ENCODE measurements around the gene FADS6.

Gene FADS6

DNA sequence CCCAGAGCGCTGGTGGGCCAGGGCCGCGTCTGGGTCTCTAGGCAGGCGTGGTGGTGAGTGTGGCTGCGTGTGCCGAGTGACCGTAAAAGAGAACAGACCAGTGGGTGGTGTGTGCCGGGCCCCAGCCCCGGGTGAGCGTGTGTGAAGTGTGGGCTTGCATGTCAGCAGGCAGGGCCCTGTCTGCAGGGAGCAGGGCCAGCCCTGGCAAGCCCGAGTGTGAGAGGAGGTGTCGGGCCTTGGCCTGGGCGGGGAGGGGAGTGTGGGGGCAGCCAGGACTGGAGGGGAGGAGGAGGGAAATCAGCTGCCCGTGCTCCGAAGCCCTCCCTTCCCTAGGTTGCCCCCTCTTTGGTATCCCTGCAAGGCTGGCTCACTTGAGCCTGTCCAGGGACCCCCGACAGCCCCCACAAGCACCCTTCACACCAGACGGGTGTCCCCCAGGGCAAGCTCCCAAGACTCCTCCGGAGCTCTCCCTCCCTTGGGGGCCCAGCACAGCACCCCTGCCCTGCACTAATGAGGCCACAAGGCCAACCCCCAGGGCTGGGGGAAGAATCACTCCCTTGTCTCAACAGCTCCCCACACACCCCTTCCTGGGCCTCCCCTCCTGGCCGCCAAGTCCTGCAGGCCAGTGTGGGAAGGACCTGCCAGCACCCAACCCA, 27.7 kb upstream of the FADS6 start:
- TF ChIP-seq, protein P1, sequence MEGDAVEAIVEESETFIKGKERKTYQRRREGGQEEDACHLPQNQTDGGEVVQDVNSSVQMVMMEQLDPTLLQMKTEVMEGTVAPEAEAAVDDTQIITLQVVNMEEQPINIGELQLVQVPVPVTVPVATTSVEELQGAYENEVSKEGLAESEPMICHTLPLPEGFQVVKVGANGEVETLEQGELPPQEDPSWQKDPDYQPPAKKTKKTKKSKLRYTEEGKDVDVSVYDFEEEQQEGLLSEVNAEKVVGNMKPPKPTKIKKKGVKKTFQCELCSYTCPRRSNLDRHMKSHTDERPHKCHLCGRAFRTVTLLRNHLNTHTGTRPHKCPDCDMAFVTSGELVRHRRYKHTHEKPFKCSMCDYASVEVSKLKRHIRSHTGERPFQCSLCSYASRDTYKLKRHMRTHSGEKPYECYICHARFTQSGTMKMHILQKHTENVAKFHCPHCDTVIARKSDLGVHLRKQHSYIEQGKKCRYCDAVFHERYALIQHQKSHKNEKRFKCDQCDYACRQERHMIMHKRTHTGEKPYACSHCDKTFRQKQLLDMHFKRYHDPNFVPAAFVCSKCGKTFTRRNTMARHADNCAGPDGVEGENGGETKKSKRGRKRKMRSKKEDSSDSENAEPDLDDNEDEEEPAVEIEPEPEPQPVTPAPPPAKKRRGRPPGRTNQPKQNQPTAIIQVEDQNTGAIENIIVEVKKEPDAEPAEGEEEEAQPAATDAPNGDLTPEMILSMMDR (IDR thresholded peaks at IDR 0.05), result no peak
- Mint-ChIP-seq H3K27me3 (ENCODE audit: low read depth, poor library complexity) (peaks cover 65% of the 10 kb centered on the region), H3K4me1 (peaks cover 31% of the 10 kb centered on the region), H3K9me3 (no peaks in the 10 kb centered on the region), H3K36me3 (ENCODE audit: low read depth) (no peaks in the 10 kb centered on the region), H3K27ac (no peak overlapping the region), H3K4me3 (peak overlapping the region; percentile 59)
- DNase-seq, result peak; percentile 30

DNA sequence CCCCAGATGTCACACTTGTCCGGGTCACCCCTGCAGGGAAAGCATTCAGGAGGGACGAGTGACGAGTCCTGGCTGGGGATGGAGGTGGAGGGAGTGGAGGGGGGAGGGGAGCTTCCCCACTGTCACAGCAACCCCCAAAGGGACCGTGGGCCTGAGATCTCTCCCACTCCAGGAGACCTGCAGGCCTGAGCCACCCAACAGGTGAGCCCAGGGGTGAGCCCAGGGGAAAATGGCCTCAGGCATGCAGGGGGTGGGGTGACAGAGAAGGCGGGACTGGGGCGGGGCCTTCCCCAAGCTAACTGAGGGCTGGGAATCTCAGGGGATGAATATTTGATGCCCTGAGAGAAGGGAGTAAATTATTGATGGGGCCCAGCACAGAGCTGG, 27.2 kb upstream of the FADS6 start:
- DNase-seq, result no peak
- TF ChIP-seq, protein P1 (IDR thresholded peaks at IDR 0.05), result no peak
- Mint-ChIP-seq H3K9me3 (no peaks in the 10 kb centered on the region), H3K4me1 (peaks cover 31% of the 10 kb centered on the region), H3K4me3 (peak overlapping the region; percentile 59), H3K27me3 (ENCODE audit: low read depth, poor library complexity) (peaks cover 64% of the 10 kb centered on the region), H3K27ac (no peak overlapping the region), H3K36me3 (ENCODE audit: low read depth) (no peaks in the 10 kb centered on the region)

DNA sequence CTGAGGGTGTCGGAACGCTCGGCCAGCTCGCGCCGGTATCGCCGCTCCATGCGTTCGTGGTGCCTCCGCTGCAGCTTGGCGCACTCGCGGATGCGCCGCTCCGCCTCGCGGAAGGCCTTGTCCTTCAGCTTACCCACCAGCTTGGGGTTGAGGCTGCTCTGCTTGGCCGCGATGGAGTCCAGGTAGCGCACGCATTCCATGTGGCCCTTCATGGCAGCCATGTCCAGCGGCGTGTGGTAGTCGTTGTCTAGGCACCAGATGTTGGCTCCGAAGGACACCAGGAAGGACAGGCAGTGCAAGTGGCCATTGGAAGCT, 26.8 kb upstream of the FADS6 start:
- Mint-ChIP-seq H3K4me1 (peaks cover 31% of the 10 kb centered on the region), H3K27ac (no peak overlapping the region), H3K27me3 (ENCODE audit: low read depth, poor library complexity) (peaks cover 60% of the 10 kb centered on the region), H3K9me3 (no peaks in the 10 kb centered on the region), H3K36me3 (ENCODE audit: low read depth) (no peaks in the 10 kb centered on the region), H3K4me3 (no peak overlapping the region)
- TF ChIP-seq, protein P1 (IDR thresholded peaks at IDR 0.05), result no peak
- no peak for DNase-seq

DNA sequence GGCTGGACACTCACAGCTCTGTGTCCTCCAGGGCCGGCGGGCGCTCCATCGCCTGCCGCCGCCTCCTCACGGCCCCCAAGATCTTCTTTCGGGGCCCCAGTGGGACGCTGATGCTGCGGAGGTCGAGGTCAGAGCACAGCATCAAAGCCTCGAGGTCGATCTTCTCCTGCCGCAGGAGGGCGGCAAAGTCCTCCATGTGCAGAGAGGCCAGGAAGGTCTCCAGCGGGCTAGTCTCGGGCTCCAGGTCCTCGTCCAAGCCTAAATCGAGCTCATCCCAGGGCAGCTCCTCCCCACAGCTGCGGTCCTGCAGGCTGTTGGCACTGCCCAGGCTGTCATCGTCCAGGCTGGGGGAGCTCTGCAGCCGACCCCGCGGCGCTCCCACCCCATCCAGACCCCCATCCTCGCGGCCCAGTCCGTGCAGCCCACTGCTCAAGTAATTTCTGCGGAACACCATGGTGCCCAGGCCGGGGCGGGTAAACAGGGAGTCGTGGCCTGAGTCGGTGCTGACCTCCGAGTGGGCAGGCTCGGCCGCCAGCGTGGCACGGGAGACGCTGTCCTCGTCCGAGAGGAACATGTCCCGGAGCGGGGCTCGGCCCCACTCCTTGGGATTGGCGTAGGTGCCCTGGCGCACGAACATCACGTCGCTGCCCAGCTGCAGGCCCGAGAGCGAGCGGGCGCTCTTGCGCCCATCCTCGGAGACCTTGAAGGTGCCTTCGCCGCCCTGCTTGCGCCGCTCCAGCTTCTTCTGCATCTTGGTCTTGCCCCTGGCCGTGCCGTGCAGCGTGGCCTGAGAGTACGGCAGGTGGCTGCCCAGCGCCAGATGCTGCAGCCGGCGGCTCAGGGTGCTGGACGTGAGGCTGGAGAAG, 26.2 kb upstream of the FADS6 start:
- H3K9me3 Mint-ChIP-seq, result no peaks in the 10 kb centered on the region
- peaks cover 31% of the 10 kb centered on the region for H3K4me1 Mint-ChIP-seq
- H3K27ac Mint-ChIP-seq, result no peak overlapping the region
- H3K36me3 Mint-ChIP-seq (ENCODE audit: low read depth), result no peaks in the 10 kb centered on the region
- TF ChIP-seq, protein P1 (IDR thresholded peaks at IDR 0.05), result no peak
- no peak overlapping the region for H3K4me3 Mint-ChIP-seq
- H3K27me3 Mint-ChIP-seq (ENCODE audit: low read depth, poor library complexity), result peaks cover 58% of the 10 kb centered on the region
- peak; percentile 43 for DNase-seq

DNA sequence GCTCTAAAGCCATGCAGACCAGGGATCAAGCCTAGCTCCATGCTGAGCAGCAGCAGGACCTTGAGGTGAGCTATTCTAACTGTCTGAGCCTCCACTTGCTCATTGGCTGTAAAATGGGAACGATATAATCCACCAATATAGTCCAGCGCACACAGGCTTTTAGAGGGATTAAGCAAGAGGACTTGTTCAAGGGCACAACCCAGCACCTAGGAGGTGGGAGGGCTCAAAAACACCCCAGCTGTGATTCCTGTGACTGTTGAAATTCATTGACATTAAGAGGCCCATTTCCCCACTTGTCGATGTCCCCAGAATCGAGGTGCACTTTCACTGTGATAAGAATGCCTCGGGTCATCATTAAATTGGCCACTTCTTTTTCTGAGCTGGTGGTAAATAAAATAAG, 25.5 kb upstream of the FADS6 start:
- Mint-ChIP-seq H3K4me1 (peaks cover 29% of the 10 kb centered on the region), H3K36me3 (ENCODE audit: low read depth) (no peaks in the 10 kb centered on the region), H3K9me3 (peaks cover 2% of the 10 kb centered on the region), H3K27me3 (ENCODE audit: low read depth, poor library complexity) (peaks cover 51% of the 10 kb centered on the region), H3K27ac (peak overlapping the region; percentile 71), H3K4me3 (no peak overlapping the region)
- TF ChIP-seq, protein P1 (IDR thresholded peaks at IDR 0.05), result no peak
- no peak for DNase-seq

Data from nephron progenitor cell (in vitro differentiated cells).